Activated effector memory CD4-positive, alpha-beta T cell treated with Interleukin-2 at 50 U/mL for 16 hours (primary cell): ENCODE results near the gene NSUN6.
"Not testable (repeated sequence)": the region's sequence is repeated elsewhere in the genome, so short reads cannot be mapped to it uniquely, and the experiment has no call there.

Source experiments
- DNase-seq: peaks from one replicate; pipeline ENCODE4 v3.0.0-alpha.2; 2020

Gene NSUN6

DNA sequence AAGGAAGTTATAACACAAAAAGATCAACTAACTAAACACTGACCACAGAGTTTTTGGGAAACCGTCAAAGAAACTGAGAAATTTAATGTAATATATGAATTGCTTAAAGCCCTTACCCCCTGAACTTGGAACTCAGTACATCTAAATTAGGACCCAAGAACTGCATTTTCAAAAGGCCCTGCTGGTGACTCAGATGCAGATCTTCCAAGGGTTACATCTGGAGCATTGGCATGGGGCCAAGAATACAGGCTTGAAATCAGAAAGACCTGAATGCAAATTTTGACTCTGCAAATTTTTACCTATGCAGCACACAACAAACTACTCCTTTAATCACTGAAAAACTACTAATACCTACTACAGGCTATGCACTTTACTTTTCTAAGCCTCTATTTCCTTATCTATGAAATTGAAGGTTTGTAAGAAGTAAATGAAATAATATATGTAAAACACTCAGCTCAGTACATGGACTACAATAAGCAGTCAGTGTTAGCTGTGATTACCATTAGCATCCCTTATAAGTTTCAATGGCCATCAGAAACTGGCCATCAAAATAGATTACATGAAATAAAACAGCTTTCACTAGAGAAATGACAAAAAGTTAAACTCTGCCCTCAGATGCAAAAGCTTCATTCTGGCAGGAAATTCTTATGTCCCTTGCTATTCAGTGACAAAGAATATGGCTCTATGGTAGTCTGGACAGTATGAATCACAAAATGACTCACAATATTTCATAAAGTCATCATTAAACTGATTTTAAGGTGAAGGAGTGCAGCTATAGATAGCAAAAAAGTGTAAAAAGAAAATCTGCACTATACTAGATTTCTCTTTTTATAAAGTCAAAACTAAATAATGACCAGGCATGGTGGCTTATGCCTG lies 43.6 kb downstream of the NSUN6 start:
- DNase-seq = no peak

DNA sequence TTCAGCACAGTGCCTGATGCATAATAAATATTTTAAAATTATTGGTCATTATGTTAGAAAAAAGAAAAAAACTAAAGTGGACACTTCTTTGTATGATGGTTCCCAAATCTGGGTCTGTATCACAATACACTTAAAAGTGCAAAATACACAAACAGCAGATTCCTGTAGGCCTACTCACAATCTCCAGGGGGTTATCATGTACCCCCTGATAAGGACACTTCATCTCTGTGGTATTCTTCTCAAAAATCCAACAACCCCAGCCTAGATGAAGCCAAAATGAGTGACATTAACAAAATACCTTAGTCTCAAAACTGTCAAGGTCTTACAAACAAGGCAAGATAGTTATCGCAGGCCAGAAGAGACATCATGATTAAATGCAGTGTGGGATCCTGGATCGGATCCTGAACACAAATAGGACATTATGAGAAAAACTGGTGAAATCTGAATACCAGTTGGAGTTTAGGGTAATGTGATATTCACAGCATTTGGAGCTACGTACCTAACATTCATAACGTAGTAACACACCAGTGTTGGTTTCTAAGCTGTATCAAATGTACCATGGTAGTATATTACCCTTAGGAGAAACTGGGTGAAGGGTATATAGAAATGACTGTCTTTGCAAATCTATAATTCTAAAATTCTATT lies 45.2 kb downstream of the NSUN6 start:
- no peak for DNase-seq

DNA sequence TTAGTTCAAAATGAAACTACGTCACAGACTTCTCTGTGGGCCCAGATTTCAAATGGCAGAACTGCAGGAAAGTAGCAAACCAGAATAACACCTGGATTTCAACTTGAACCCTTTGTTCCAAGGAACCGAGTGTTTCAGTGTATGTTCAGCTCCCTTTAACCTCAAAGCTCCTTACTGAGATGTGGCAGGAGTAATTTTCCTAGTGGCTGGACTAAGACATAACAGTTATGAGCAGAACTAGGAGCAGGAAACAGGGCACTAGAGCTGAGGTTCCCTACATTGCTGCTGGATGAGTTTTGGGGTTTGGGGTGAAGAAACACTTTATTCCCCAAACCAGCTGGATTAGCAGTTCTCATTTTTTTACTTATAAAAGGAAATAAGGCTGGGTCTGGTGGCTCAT lies 50.1 kb downstream of the NSUN6 start:
- DNase-seq = no peak

DNA sequence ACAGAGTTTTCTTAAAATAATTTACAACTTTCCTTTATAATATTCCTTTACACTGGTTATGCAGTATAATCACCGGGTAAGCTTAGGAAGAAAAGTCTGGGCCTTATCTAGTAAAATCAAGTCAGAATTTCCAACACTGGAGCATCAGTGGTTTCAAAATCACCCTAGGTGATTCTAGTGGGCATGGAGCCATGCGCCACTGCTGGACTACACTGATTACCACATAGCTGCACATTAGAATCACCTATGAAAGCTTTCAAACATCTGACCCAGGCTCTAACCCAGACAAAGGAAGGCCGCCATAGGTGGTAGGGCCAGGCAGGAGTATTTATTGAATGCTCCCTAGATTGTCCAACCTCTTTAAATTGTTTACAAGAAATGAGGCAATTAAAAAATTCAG lies 52.0 kb downstream of the NSUN6 start:
- DNase-seq = no peak

DNA sequence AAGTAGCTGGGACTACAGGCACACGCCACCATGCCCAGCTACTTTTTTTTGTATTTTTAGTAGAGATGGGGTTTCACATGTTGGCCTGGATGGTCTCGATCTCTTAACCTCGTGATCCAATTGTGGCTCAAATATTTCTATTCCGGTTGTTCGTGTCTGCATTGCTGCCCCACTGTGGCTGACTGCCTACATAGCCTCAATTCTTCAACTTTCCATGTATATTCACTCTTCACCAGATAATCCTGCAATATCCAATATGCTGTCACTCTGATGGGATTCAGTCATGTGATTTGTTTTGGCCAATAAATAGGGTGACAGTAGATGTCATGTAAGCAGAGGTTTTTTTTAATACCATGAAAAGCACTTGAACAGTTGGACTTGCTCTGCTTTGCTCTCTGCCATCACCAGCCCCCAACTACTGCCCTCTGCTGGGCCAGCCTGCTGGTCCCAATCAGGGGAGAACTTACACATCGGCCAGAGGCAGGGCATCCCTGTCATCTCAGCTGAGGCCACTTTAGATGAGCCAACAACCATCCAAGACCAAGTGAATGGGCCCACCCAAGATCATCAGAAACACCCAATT lies 56.7 kb downstream of the NSUN6 start:
- DNase-seq = no peak

DNA sequence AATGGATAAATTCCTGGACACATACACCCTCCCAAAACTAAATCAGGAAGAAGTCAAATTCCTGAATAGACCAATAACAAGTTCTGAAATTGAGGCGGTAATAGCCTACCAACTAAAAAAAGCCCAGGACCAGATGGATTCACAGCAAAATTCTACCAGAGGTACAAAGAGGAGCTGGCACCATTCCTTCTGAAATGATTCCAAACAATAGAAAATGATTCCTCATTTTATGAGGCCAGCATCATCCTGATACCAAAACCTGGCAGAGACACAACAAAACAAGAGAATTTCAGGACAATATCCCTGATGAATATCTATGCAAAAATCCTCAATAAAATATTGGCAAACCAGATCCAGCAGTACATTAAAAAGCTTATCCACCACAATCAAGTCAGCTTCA lies 60.2 kb downstream of the NSUN6 start:
- not testable (repeated sequence) for DNase-seq

DNA sequence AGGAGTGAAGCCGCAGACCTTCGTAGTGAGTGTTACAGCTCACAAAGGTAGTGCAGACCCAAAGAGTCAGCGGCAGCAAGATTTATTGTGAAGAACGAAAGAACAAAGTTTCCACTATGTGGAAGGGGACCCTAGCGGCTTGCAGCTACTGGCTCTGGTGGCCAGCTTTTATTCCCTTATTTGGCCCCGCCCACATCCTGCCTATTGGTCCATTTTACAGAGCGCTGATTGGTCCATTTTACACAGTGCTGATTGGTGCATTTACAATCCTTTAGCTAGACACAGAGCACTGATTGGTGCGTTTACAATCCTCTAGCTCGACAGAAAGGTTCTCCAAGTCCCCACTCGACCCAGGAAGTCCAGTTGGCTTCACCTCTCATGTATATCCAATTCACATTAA lies 64.8 kb downstream of the NSUN6 start:
- DNase-seq = not testable (repeated sequence)

DNA sequence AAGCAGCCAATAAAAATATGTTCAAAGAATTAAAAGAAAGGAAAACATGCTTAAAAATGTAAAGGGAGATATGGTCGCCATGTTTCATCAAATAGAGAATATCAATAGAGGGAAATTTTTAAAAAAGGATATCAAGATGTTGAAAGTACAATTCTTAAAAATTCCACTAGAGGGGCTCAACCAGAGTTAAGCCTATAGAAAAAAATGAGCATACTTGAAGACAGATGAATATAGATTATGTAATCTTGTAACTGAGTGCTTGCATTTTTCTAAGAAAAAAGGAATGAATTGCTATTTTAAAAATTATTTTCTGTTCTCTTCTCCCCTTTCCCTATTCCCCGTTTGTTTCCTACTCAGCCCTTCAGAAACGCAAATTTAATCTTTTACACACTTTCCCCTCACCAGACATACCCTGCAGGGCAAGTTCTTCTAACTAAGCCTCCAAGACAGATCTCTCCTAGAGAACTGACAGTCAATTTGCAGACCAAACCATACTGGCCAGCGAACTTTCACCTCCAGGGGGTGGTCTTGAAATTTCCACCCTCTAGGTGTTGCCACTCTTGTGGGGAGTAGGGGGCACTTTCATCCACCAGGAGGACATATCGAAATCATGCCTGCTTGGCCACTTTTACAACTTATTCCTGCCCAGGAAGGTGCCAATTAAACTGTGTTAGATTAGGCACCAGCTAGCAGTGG lies 67.7 kb downstream of the NSUN6 start:
- DNase-seq = no peak

DNA sequence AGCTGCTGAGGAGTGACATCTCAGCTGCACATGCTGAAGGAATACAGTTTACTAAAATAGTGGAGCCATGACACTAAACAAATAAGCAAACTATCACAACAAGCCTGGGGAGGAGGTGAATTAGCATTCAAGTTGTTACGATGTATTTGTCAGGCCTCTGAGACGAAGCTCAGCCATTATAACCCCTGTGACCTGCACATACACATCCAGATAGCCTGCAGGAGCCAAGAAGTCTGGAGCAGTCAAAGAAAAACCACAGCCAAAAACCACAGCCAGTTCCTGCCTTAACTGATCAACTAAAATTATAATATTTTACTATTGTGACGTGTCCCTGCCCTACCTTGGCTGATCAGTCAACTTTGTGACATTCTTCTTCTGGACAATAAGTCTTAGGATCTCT lies 68.6 kb downstream of the NSUN6 start:
- no peak for DNase-seq

DNA sequence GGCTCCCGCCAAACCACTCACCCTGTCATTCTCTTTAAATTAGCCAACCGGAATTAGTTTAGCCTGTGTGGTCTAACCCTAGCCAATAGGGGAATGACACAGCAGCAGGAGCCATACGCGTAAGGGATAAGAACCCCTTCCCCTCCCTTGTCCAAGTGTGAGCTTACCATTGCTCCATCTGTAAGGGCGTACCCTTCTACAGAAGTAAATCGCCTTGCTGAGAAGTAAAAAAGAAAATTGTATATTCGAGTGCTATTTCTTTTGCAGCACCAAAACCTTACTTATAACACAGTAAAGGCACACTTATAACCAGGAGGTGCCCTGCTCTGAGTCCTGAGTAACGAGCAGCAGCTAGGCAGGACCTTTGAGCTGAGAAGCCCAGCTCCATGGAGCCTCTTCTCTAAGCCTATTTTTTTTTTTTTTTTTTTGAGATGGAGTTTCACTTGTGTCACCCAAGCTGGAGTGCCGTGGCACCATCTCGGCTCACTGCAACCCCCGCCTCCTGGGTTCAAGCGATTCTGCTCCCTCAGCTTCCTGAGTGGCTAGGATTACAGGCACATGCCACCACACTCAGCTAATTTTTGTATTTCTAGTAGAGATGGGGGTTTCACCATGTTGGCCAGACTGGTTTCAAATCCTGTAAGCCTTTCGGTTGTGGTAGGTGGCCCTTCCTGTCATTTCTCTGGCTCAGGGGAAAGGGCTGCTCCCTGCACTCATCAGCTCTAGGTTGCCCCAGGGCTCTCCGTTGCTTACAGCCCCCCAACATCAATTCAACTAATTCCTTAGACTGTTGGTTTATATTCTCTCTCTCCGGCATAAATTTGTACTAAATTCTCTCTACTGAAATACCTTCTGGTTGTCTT lies 73.3 kb downstream of the NSUN6 start:
- DNase-seq = no peak

DNA sequence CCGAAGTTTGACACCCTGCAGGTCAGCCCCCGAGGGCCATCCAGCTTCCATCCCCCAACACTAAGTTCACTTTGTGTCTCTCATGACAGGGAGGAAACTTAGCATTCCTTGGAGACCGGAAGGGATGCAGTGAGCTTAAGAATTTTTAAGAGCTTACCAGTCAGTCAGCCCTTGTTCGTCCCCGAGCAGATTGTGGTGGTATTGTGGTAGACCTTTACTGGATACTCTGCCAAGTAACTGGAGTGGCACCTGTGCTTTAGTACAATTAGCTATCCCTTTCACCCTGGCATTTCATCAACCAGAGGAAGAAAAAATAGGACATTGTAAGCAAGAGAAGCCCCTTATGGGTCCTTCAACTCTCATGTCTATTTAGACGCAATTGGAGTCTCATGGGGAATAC lies 74.8 kb downstream of the NSUN6 start:
- no peak for DNase-seq

DNA sequence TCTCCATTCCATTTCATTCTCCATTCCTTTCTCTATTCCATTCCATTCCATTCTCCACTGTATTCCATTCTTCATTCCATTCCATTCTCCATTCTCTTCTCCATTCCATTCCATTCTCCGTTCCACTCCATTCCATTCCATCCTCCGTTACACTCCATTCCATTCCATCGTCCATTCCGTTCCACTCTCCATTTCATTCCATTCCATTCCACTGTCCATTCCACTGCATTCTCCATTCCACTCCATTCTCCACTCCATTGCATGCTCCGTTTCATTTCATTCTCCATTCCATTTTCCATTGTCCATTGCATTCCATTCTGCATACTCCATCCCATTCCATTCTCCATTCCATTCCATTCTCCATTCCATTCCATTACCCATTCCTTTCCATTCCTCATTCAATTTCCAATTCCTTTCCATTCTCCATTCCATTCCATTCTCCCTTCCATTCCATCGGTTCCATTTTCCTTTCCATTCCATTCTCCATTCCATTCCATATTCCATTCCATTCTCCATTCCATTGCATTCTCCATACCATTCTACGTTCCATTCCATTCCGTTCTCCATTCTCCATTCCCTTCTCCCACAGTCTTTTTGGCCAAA lies 78.3 kb downstream of the NSUN6 start:
- DNase-seq = no peak

DNA sequence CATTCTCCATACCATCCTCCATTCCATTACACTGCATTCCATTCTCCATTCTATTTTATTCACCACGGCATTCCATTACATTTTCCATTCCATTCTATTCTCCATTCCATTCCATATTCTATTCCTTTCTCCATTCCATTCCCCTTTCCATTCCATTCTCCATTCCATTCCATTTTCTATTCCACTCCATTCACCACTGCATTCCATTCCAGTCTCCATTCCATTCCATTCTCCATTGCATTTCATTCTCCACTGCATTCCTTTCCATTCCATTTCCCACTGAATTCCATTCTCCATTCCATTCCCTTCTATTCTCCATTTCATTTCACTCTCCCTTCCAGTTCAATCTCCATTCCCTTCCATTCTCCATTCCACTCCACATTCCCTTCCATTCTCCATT lies 79.6 kb downstream of the NSUN6 start:
- DNase-seq = no peak

DNA sequence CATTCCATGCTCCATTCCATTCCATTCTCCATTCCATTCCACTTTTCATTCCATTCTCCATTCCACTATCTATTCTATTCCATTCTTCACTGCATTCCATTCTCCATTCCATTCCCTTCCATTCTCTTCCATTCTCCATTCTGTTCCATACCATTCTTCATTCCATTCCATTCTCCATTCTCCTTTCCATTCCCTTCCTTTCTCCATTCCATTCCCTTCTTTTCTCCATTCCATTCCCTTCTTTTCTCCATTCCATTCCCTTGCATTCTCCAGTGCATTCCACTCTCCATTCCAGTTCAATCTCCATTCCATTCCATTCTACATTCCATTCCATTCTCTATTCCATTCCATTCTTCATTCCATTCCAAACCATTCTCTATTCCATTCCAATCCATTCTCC lies 80.3 kb downstream of the NSUN6 start:
- DNase-seq = no peak

DNA sequence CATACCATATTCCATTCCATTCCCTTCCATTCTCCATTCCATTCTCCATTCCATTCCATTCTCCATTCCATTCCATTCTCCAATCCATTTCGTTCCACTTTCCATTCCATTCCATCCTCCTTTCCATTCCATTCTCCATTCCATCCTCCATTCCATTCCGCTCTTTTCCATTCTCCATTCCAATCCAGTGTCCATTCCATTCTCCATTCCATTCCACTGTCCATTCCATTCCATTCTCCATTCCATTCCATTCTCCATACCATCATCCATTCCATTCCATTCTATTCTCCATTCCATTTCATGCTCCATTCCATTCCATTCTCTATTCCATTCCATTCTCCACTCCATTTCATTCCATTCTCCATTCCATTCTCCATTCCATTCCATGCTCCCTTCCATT lies 81.0 kb downstream of the NSUN6 start:
- DNase-seq = not testable (repeated sequence)

DNA sequence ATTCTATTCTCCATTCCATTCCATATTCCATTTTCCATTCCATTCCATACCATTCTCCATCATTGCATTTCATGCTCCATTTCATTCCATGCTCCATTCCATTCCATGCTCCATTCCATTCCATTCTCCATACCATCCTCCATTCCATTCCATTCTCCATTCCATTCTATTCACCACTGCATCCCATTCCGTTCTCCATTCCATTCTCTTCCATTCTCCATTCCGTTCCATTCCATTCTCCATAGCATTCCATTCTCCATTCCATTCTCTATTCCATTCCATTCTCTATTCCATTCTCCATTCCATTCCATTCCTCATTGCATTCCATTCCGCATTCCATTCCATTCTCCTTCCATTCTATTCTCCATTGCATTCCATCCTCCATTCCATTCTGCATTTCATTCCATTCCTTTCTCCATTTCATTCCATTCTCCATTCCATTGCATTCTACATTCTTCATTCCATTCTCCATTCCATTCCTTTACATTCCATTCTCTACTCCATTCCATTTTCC lies 84.0 kb downstream of the NSUN6 start:
- DNase-seq = no peak

DNA sequence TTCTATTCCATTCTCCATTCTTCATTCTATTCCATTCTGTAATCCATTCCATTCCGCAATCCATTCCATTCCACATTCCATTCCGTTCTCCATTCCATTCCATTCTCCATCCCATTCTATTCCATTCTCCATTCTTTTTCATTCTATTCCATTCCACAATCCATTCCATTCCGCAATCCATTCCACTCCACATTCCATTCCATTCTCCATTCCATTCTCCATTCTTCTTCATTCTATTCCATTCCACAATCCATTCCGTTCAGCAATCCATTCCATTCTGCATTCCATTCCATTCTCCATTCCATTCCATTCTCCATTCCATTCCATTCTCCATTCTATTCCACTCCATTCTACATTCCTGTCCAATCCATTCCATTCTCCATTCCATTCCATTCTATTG lies 85.2 kb downstream of the NSUN6 start:
- no peak for DNase-seq

DNA sequence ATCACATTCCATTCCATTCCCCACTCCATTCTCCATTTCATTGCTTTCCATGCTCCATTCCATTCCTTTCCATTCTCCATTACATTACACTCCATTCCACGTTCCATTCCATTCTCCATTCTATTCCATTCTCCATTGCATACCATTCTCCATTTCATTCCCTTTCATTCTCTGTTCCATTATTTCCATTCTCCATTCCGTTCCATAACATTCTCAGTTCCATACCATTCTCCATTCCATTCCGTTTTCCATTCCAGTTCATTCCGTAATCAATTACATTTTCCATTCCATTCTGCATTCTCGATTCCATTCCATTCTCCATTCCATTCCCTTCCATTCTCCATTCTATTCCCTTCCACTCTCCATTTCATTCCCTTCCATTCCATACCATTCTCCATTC lies 86.4 kb downstream of the NSUN6 start:
- DNase-seq = no peak

DNA sequence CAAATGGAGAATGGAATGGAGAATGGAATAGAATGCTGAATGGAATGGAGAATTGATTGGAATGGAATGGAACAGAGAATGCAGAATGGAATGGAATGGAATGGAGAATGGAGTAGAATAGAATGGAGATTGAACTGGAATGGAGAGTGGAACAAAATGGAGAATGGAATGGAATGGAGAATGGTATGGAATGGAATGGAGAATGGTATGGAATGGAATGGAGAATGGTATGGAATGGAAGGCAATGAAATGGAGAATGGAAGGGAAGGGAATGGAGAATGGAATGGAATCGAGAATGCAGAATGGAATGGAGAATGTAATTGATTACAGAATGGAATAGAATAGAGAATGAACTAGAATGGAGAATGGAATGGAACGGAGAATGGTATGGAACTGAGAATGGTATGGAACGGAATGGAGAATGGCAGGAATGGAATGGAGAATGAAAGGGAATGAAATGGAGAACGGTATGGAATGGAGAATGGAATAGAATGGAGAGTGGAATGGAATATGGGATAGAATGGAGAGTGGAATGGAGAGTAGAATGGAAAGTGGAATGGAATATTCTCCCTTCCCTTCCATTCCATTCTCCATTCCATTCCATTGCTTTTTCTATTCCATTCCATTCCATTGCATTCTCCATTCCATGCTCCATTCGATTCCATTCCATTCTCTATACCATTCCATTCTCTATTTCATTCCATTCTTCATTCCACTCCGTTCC lies 88.2 kb downstream of the NSUN6 start:
- DNase-seq = no peak

DNA sequence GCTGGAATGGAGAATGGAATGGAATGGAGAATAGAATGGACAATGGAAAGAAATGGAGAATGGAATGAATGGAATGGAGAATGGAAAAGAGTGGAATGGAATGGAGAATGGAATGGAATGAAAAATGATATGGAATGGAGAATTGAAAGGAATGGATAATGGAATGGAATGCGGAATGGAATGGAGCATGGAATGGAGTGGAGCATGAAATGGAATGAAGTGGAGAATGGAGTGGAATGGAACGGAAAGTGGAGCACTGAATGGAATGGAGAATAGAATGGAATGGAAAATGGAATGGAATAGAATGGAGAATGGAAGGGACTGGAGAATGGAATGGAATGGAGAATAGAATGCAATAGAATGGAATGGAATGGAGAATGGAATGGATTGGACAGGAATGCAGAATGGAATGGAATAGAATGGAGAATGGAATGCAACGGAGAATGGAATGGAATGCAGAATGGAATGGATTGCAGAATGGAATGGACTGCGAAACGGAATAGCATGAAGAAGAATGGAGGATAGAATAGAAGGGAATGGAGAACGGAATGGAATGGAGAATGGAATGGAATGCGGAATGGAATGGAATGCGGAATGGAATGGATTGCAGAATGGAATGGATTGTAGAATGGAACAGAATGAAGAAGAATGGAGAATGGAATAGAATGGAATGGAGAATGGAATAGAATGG lies 89.4 kb downstream of the NSUN6 start:
- no peak for DNase-seq

DNA sequence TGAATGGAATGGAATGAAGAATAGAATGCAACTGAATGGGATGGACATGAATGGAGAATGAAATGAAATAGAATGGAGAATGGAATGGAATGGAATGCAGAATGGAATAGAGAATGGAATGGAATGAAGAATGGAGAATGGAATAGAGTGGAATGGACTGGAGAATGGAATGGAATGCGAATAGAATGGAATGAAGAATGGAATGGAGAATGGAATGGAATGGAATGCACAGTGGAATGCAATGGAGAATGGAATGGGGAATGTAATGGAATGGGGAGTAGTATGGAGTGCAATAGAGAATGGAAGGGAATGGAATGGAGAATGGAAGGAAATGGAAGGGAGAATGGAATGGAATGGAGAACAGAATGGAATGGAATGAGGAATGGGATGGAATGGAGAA lies 93.4 kb downstream of the NSUN6 start:
- DNase-seq = no peak
